ENCODE data around the gene TMEM50B.

Gene TMEM50B

DNA sequence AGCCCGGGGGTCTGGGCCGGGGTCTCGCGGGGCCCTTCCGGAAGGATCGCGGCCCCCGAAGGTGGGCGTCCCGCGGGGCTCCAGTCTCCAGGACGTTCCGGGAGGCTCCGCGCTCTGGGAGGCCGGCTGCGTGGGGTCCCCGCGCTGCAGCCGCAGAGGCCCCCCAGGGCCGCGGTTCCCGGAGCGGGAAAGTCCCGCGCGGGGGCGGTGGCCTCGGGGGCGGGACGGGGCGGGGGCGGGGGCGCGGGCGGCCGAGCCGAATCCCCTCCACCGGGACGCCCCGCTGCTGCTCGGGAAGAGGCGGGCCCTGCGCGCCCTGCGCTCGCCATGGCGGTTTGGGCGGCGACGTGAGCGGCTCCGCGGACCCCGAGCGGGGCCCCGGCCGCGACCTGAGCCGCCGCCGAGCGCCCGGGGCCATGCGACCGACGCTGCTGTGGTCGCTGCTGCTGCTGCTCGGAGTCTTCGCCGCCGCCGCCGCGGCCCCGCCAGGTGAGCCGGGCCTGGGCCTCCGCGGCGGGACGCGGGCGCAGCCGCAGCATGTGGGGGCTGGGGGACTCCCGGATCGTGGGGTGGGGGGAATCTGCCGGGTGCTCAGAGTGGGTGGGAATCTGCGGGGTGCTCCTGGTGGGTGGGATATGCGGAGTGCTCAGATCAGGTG, 76.5 kb downstream of the TMEM50B start, which contains the start of gene IFNGR2:
Gene IFNGR2, plus strand, starts transcription at position 286 of the 658 bp plus-strand sequence. Its CDS starts 131 bp downstream, at position 417.
- peak; percentile 16 for ATAC-seq
- TF ChIP-seq PPARA (CRISPR knock-in tag; IDR thresholded peaks at IDR 0.05; ENCODE audit: borderline replicate concordance), result no peak
- TF ChIP-seq ZFP30 (CRISPR knock-in tag; IDR thresholded peaks at IDR 0.05), result no peak
- TF ChIP-seq SNAI2 (CRISPR knock-in tag; IDR thresholded peaks at IDR 0.05), result no peak

DNA sequence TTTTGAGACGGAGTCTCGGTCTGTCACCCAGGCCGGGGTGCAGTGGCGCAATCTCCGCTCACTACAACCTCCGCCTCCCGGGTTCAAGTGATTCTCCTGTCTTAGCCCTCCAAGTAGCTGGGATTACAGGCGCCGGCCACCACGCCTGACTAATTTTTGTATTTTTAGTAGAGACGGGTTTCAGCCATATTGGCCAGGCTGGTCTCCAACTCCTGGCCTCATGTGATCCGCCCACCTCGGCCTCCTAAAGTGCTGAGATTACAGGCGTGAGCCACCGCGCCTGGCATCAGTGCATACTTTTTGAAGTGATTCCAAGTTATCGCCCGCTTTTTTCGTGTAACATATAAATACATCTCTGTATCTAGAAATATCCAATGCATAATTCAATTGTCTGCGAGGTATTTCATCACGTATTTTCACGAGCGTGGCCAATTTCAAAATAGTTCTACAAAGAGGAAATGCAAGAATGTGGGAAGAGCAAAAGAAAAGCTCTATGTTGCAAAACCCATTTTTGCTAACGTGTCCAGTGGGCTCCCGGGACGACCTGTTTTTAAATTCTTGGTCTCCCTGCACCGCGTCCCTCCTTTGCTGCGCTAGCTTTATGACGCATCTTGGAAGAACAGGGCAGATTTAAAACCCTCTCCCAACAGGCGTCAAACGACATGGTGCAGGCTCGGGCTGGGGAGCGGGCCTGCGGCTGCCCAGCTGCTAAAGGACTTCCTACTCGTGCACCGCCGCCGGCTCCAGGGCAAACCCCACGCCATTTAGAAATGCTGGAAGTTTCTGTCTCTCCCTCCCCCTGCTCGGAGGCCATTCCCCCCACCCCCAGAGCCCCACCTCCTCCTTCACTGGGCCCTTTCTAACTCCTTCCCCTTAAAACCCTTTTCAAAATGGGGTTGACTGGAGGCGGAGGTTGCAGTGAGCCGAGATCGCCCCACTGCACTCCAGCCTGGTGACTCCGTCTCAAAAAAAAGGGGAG, 77.5 kb downstream of the TMEM50B start:
- no peak for ATAC-seq
- no peak for TF ChIP-seq PPARA (CRISPR knock-in tag; IDR thresholded peaks at IDR 0.05; ENCODE audit: borderline replicate concordance)
- no peak for TF ChIP-seq TOX (CRISPR knock-in tag; IDR thresholded peaks at IDR 0.05; ENCODE audit: borderline replicate concordance)
- no peak for TF ChIP-seq ARNTL (CRISPR knock-in tag; IDR thresholded peaks at IDR 0.05; ENCODE audit: borderline replicate concordance, low read depth)
- TF ChIP-seq, protein P1, sequence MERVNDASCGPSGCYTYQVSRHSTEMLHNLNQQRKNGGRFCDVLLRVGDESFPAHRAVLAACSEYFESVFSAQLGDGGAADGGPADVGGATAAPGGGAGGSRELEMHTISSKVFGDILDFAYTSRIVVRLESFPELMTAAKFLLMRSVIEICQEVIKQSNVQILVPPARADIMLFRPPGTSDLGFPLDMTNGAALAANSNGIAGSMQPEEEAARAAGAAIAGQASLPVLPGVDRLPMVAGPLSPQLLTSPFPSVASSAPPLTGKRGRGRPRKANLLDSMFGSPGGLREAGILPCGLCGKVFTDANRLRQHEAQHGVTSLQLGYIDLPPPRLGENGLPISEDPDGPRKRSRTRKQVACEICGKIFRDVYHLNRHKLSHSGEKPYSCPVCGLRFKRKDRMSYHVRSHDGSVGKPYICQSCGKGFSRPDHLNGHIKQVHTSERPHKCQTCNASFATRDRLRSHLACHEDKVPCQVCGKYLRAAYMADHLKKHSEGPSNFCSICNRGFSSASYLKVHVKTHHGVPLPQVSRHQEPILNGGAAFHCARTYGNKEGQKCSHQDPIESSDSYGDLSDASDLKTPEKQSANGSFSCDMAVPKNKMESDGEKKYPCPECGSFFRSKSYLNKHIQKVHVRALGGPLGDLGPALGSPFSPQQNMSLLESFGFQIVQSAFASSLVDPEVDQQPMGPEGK (CRISPR knock-in tag; IDR thresholded peaks at IDR 0.05; ENCODE audit: borderline replicate concordance), result no peak
- TF ChIP-seq, protein P2, sequence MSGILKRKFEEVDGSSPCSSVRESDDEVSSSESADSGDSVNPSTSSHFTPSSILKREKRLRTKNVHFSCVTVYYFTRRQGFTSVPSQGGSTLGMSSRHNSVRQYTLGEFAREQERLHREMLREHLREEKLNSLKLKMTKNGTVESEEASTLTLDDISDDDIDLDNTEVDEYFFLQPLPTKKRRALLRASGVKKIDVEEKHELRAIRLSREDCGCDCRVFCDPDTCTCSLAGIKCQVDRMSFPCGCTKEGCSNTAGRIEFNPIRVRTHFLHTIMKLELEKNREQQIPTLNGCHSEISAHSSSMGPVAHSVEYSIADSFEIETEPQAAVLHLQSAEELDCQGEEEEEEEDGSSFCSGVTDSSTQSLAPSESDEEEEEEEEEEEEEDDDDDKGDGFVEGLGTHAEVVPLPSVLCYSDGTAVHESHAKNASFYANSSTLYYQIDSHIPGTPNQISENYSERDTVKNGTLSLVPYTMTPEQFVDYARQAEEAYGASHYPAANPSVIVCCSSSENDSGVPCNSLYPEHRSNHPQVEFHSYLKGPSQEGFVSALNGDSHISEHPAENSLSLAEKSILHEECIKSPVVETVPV (CRISPR knock-in tag; IDR thresholded peaks at IDR 0.05), result no peak
- no peak for TF ChIP-seq BACH2 (CRISPR knock-in tag; IDR thresholded peaks at IDR 0.05; ENCODE audit: borderline replicate concordance)
- TF ChIP-seq ZNF8 (CRISPR knock-in tag; IDR thresholded peaks at IDR 0.05), result no peak
- TF ChIP-seq, protein P3, sequence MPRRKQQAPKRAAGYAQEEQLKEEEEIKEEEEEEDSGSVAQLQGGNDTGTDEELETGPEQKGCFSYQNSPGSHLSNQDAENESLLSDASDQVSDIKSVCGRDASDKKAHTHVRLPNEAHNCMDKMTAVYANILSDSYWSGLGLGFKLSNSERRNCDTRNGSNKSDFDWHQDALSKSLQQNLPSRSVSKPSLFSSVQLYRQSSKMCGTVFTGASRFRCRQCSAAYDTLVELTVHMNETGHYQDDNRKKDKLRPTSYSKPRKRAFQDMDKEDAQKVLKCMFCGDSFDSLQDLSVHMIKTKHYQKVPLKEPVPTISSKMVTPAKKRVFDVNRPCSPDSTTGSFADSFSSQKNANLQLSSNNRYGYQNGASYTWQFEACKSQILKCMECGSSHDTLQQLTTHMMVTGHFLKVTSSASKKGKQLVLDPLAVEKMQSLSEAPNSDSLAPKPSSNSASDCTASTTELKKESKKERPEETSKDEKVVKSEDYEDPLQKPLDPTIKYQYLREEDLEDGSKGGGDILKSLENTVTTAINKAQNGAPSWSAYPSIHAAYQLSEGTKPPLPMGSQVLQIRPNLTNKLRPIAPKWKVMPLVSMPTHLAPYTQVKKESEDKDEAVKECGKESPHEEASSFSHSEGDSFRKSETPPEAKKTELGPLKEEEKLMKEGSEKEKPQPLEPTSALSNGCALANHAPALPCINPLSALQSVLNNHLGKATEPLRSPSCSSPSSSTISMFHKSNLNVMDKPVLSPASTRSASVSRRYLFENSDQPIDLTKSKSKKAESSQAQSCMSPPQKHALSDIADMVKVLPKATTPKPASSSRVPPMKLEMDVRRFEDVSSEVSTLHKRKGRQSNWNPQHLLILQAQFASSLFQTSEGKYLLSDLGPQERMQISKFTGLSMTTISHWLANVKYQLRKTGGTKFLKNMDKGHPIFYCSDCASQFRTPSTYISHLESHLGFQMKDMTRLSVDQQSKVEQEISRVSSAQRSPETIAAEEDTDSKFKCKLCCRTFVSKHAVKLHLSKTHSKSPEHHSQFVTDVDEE (CRISPR knock-in tag; IDR thresholded peaks at IDR 0.05), result no peak
- no peak for TF ChIP-seq ZNF565 (CRISPR knock-in tag; conservative IDR thresholded peaks at IDR 0.05; ENCODE audit: low read depth)
- TF ChIP-seq, protein P4, sequence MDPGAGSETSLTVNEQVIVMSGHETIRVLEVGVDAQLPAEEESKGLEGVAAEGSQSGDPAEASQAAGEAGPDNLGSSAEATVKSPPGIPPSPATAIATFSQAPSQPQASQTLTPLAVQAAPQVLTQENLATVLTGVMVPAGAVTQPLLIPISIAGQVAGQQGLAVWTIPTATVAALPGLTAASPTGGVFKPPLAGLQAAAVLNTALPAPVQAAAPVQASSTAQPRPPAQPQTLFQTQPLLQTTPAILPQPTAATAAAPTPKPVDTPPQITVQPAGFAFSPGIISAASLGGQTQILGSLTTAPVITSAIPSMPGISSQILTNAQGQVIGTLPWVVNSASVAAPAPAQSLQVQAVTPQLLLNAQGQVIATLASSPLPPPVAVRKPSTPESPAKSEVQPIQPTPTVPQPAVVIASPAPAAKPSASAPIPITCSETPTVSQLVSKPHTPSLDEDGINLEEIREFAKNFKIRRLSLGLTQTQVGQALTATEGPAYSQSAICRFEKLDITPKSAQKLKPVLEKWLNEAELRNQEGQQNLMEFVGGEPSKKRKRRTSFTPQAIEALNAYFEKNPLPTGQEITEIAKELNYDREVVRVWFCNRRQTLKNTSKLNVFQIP (CRISPR knock-in tag; IDR thresholded peaks at IDR 0.05; ENCODE audit: borderline replicate concordance, low read depth), result no peak
- no peak for TF ChIP-seq CSDC2 (CRISPR knock-in tag; IDR thresholded peaks at IDR 0.05)
- TF ChIP-seq SNAI2 (CRISPR knock-in tag; IDR thresholded peaks at IDR 0.05), result no peak
- TF ChIP-seq ZFP3 (CRISPR knock-in tag; IDR thresholded peaks at IDR 0.05), result no peak

DNA sequence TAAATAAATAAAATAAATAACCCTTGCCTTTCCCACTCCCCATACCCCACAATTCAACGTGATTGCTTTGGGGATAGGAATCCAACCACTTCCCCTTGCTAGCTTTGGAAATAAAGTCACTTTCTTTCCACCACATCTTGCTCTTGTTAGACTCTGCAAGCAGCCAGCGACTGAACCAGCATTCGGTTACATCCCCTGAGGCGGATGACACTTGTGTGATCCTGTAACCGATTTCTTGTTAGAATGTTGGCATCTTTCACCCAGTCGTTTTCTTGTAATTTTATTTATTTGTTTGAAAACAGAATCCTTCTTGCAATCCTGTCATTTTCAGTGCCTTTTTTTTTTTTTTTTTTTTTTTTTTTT, 78.2 kb downstream of the TMEM50B start:
- ATAC-seq, result no peak
- TF ChIP-seq, protein P1 (CRISPR knock-in tag; IDR thresholded peaks at IDR 0.05; ENCODE audit: borderline replicate concordance), result no peak
- no peak for TF ChIP-seq ZC3H10 (CRISPR knock-in tag; IDR thresholded peaks at IDR 0.05)
- TF ChIP-seq ARNTL (CRISPR knock-in tag; IDR thresholded peaks at IDR 0.05; ENCODE audit: borderline replicate concordance, low read depth), result no peak
- TF ChIP-seq, protein P3 (CRISPR knock-in tag; IDR thresholded peaks at IDR 0.05), result no peak
- TF ChIP-seq ZNF565 (CRISPR knock-in tag; conservative IDR thresholded peaks at IDR 0.05; ENCODE audit: low read depth), result no peak
- TF ChIP-seq, protein P5, sequence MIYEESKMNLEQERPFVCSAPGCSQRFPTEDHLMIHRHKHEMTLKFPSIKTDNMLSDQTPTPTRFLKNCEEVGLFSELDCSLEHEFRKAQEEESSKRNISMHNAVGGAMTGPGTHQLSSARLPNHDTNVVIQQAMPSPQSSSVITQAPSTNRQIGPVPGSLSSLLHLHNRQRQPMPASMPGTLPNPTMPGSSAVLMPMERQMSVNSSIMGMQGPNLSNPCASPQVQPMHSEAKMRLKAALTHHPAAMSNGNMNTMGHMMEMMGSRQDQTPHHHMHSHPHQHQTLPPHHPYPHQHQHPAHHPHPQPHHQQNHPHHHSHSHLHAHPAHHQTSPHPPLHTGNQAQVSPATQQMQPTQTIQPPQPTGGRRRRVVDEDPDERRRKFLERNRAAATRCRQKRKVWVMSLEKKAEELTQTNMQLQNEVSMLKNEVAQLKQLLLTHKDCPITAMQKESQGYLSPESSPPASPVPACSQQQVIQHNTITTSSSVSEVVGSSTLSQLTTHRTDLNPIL (CRISPR knock-in tag; IDR thresholded peaks at IDR 0.05; ENCODE audit: low read depth), result no peak
- TF ChIP-seq ZNF8 (CRISPR knock-in tag; IDR thresholded peaks at IDR 0.05), result no peak
- TF ChIP-seq ZFP30 (CRISPR knock-in tag; IDR thresholded peaks at IDR 0.05), result no peak
- no peak for TF ChIP-seq RARB (CRISPR knock-in tag; IDR thresholded peaks at IDR 0.05)
- TF ChIP-seq ISL1 (CRISPR knock-in tag; IDR thresholded peaks at IDR 0.05), result no peak
- TF ChIP-seq PPARA (CRISPR knock-in tag; IDR thresholded peaks at IDR 0.05; ENCODE audit: borderline replicate concordance), result no peak
- TF ChIP-seq BACH2 (CRISPR knock-in tag; IDR thresholded peaks at IDR 0.05; ENCODE audit: borderline replicate concordance), result no peak
- TF ChIP-seq ESRRG (CRISPR knock-in tag; IDR thresholded peaks at IDR 0.05), result no peak
- TF ChIP-seq TCF4 (CRISPR knock-in tag; IDR thresholded peaks at IDR 0.05; ENCODE audit: borderline replicate concordance), result no peak
